NOMO-1 (cell line): Measurements from ENCODE around the gene C1QTNF6.
A peak's percentile ranks its signal among the peaks of the same experiment; 100 is the strongest.
"Not testable (repeated sequence)": the region's sequence is repeated elsewhere in the genome, so short reads cannot be mapped to it uniquely, and the experiment has no call there.

Source experiments
- DNase-seq, 2 experiments: peaks; one replicate each; lab custom pipeline; 2025; ENCODE audit not compliant: unreplicated experiment in 2 of 2; lab: John Stamatoyannopoulos, UW

C1QTNF6 gene

DNA sequence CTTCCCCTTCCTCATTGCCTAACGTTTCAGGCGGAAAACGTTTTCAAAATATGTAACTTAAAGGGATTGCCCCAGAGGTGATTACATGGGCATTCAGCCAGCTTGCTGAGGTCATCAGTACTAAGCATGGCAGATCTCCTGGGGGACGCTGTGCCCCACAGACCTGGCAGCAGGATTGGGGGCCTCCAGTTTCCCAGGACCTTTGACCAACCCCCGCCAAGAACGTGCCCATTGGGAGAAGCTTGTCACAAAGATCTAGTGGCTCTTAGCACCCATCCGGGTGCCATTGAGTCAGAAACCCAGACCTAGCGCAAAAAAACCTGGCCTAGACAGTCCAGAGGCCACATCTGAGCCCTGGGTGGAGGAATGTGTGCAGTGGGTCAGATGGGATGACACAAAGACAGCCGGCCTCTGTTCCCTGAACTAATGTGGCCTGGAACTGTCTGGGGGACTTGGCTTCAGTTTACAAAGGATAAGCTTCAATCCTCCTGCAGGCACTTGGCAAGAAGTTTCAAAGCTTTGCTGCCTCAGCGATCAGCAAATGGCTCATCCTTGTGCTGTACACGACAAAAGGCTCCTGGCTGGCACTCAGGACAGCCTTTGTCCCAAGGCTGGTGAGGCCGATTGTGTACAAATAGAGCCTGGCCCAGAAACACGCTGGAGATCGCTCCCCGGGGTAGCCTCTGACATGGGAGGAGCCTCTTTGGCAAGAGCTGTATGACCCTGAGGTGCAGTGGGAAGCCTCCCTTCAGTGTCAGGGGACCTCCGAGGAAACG lies 9.5 kb downstream of the C1QTNF6 start:
- peak; percentile 26 to 34 for DNase-seq

DNA sequence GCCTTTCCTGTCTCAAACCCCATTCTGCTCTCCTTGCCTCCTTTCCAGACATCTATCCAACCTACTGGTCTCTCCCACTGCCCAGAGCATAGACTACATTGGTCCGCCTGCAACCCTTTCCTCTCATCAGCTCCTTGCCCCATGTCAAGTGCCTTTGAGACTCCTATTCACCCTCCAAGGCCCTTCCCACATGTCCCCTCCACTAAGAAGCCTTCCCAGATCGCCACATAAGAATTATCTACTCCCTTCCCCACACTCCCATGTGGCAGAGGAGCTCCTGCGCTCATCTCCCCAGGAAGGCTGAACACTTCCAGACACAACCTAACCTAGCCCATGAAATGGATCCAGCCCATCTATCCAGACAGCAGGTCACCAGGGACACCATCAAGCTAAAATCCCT lies 10.3 kb downstream of the C1QTNF6 start:
- DNase-seq = no peak

DNA sequence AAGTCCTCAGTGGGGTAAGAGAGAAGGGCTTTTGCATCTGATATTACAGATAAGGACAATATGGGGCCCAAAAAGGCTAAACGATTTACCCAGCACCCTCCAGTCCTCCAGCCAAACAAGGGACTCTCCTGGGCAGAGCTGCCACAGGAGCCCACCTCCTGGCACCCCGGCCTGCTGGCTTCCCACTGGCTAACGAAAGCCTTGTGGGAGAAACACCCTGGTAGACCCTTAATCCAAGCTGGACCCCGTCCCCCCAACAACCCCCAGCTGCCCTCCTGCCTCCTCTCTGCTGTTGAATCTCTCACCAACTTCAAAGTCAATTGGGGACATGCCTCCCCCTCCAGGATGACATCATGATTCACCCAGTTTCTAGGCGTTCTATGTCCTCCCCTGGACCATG lies 10.8 kb downstream of the C1QTNF6 start:
- no peak for DNase-seq

DNA sequence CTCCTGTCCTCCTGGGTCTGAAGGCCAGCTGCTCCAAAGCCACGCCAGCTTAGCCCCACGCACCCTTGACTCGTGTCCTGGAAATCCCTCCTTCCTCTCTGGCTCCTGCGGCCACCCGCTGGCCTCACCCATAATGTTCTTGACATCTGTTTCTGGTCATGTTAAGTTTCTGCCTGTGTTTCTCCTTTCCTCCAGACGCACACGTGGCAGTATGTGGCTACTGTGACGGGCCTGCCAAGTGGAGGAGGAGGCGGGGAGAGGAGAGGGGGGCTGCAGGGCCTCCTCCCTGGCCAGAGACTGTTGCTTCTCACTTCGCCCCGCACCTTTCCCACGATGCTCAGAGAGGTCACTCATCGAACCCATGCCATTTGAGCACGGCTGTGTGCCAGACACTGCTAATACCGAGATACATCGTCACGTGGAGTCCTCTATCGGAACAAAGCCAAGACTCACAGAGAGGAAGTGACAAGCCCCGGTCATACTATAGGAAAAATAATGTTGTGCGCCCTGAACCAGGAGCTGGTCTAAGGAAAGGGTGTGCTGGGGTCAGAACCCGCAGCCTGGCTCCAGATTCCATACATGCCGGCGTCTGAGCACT lies 11.5 kb downstream of the C1QTNF6 start:
- peak; percentile 19 to 80 for DNase-seq

DNA sequence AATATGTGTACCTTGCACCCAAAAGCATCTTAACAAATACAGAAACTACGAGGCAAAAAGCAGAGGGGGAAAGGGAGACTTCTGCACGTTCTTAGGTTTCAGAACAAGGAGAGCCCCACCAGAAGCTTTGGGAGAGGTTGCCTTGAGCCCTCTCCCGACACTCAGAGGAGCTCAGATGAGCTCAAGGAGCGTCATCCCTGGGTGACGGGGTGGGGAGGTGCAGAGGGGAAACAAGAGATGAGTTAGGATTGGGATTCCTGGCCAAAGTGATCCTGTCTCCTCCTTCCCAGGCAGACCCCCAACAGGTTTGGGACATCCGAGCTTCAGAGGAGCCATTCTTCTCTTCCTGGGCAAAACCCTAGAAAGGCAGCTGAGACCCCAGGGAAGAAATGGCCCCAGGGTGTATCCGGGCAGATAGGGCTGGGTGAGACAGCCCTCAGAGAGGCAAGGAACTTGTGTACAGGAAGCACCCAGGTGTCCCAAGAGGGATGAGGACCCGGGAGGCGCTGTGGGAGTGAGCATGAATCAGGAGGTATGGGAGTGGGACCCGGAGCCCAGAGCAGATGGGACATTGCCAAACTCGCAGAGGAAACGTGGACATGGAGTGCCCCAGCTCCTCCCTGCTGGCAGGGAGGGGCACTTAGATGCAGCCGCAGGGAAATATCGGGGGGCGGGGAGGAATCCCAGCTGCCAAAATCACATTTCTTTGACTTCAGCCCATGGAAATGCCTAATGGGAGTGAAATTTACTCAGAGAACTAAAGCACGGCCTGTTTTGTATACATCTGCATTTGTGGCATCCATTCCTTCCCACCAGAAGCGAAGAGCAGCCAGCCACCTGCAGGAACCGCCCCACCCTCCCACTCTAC lies 12.4 kb downstream of the C1QTNF6 start:
- DNase-seq = no peak

DNA sequence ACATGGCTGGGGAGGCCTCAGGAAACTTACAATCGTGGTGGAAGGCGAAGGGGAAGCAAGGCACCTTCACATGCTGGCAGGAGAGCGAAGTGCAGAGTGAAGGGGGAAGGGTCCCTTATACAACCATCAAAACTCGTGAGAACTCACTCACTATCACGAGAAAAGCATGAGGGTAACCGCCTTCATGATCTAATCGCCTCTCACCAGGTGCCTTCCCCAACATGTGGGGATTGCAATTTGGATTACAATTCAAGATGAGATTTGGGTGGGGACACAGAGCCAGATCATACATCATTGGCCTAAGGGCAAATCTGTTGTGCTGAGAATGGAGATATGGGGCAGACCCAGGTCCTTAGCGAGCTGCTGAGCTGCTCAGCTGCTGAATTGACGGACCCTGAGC lies 13.1 kb downstream of the C1QTNF6 start:
- DNase-seq = no peak

DNA sequence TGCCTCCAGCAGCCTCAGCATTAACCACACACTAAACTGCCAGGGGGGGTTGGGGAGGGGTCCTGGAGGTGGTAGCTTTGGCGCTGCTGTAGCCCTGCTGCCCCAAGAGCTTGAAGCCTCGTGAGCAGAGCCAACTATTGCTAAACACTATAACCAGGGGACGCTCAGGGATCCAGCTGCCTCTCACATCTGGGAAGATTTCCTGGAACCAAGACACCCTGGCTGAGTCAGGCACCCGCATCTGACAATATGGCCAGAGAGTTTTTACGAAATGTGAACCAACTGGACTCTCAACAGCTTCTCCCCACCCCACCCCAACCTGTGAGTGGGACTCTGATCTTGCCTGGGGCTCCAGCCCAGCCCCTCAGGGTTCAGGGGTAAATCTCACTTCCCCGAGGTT lies 14.3 kb downstream of the C1QTNF6 start:
- DNase-seq = no peak

DNA sequence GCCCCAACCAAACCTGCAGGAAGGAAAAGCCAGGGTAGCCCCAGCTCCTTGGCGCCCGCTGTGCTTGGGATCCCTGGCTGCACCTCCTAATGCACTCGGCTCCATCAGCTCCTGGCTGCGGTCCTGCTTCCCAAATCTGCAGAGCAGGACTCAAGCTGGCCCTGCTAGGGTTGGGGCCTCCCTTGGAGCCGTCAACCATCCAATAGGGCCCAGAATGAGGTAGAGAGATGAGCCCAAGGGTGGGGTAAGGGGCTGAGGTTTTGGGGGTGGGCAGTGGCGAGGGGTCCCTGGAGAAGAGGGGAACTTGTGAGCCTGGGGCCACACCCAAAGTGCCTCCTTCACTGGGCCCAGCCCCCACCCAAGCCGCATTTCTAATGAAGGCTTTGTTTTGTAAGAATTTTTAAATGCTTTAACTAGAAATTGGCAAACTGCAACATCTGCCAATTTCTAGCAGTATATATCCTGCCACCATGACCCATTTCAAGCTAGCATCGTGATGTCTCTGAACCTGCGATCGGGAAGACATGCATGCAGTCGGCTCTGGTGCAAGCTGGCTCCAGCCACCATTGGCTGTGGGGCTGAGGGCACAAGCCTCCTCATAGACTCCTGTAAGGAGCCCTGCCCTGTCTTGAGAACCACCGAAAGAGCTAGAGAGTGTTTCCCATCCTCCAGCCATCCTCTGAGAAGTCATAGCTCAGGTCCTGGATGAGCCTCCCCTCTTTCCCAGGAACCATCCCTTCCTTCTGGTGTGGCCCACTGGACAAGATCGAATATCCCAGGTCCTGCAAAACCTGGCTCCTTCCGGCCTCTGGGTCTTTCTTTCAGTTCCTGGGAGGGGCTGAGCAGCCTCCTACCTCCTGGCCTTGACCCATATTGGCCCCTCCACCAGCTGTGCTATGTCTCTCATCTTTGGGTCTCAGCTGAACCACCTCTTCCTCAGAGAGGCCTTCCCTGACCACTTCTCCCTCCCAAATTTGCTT lies 15.5 kb downstream of the C1QTNF6 start:
- DNase-seq = no peak

DNA sequence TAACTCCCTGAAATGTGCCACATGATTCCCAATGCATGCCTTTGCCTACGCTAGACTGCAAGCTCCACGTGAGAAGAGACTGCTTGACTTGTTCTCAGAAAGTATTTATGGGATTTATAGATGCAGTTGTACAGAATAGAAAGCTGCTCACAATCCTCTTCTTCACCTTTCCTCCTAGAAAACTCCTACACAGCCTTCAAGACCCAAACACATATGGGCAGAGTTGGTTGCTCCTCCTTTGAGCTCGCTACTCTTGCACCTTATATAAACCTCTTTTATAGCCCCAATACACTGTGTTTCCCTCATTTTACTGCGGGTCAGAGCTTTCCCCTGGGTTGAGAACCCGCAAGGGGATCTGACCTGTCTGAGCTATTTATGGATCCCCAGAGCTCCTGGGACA lies 16.4 kb downstream of the C1QTNF6 start:
- DNase-seq = no peak

DNA sequence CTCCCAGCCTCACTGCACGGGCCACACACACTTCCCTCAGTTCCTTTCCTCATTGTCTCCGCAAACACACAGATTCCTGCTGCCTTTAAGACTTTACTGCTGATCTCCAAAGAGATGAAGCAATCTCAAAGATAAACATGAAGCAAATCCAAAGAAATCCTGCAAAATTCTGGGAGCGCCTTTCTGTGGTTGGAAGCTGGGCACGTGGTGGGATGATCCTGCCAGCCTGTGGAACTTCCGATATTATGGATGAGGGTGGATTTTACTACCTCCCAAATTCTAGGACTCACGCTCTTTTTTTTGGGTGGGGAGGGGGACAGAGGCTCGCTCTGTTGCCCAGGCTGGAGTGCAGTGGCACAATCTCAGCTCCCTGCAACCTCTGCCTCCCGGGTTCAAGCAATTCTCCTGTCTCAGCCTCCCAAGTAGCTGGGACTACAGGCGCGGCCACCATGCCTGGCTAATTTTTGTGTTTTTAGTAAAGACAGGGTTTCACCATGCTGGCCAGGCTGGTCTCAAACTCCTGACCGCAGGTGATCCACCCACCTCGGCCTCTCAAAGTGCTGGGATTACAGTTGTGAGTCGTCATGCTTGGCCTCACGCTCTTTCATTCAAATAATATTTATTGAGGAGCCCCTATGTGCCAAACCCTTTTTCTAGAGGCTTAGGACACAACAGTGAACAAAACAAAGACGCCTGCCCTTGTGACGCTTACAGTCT lies 17.2 kb downstream of the C1QTNF6 start:
- DNase-seq = not testable (repeated sequence)

DNA sequence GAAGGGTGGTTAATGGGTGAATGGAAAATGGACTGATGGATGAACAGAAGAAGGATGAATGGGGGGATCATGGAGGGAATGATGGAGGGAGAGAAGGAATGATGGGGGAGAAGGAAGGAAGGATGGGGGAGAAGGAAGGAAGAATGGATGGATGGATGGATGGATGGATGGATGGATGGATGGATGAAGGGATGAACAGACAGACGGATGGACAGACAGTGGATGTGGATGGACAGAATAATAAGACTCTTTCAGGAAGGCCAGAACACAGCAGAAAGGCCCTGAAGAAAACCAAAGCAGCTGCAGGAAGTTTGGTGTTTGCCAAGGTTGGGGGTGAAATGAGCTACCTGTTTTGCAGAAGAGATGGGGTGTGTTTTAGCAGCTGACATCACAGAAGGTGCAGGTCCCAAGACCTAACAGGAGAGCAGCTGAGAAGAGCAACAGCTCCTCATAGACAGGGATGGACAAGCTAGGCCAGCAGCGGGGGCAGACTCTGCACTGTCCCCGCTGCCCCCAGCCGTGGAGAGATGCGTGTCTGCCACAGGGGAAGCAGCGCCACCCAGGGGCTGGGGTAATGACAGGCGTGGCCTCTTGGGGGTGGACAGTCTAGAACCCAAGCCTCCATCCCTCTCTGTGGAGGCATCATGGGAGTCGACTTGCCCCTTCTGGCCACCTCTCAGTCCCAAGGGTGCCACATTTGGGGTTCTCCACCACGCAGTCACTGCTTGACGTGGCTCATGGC lies 17.9 kb downstream of the C1QTNF6 start:
- DNase-seq = no peak

DNA sequence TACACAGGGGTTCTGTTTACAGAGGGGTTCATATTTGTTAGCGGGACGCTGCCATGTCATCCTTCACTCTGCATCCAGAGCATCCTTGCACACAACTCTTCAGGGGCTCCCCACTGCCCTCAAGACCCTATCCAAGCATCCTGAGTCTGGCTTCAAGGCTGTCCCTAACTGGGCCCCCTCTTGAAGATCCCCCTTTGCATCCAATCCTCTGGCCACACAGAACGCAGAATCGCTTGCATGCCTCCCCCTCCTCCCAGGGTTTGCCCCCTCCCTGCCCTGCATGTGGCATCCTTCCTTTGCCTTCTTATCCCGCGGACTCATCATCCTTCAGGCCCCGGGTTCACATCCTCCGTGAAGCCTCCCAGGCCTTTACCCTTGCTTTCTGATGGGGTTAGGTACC lies 18.6 kb downstream of the C1QTNF6 start:
- DNase-seq = no peak

DNA sequence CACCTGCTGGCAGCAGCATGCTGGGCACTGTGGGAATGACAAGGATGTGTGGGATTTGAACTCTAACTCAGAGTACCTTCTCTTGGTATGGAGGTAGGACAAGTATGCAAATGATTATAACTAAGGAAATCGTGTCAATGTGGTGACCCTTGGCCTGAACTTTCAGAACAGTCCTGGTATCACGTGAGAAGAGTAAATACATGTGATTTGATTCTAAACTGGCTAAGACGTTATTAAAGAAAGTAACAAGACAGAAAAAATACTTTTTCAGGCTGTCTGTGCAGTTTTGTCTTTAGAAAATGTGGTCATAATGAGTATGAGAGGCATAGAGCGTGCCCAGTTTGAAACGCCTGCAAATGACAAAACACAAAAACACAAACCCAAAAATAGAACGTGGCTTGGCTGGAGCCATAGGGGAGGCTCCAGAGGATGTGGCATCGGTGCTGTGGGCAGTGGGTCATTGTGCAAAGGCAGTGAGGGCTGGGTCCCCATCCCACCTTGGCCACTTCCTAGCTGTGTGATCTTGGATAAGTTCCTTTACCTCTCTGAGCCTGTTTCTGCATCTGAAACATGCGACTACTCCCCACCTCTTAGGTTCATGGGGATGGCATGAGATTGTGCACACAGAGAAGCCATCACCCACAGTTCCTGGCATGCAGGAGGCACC lies 19.9 kb downstream of the C1QTNF6 start:
- no peak for DNase-seq

DNA sequence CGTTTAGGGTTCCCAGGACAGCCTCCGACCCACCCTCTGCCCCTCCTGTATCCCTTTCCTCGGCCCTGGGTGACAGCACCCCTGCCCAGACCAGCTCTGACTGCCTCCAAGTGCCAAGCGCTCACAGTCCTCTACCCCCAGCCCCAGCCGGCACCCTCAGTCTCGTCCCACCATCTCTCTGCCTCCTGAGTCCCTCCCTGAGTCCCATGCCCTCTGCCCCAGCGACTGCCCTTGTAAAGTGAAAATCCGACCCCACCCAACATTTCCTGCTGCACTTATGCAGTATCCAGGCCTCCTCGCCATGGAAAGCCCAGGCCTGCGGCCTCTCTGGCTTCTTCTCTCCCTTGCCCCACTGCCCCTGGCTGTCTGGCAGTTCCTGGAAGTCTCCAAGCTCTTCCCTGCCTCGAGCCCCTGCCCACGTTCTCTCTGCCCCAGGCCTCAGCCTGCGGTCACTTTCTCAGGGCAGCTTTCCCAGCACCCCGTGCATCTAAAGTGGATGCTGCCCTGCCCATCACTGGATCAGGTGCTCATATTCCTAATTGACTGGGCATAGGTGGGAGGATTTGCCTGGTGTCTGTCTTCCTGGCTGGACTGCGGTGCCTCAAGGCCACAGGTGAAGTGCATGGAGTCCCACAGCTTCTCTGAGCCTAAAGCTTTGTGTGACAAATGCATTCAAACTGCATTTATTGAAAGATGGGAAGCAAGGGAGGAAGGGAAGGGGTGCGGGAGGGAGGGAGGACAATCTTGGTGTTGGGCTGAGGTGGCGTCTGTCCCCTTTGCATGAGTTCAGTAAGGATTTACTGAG lies 20.7 kb downstream of the C1QTNF6 start:
- no peak for DNase-seq

DNA sequence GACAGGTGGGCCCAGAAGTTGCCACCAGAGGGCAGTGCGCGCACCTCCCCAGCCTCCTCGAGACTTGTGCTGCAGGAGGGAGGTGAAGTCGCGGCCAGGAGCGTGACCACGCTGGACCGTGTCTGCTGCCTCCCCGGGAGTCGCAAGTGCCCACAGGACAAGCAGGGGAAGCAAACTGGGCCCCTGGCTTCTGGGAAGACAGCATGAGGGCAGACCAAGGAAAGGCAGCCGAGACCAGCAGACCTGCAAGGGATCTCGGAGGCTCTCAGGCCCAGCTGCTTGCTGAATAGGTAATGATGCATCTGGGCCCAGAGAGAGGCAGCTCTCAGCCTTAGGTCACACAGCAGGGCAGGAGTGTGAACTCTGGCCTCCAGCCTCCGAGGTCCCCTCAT lies 21.4 kb downstream of the C1QTNF6 start:
- peak; percentile 53 to 54 for DNase-seq

DNA sequence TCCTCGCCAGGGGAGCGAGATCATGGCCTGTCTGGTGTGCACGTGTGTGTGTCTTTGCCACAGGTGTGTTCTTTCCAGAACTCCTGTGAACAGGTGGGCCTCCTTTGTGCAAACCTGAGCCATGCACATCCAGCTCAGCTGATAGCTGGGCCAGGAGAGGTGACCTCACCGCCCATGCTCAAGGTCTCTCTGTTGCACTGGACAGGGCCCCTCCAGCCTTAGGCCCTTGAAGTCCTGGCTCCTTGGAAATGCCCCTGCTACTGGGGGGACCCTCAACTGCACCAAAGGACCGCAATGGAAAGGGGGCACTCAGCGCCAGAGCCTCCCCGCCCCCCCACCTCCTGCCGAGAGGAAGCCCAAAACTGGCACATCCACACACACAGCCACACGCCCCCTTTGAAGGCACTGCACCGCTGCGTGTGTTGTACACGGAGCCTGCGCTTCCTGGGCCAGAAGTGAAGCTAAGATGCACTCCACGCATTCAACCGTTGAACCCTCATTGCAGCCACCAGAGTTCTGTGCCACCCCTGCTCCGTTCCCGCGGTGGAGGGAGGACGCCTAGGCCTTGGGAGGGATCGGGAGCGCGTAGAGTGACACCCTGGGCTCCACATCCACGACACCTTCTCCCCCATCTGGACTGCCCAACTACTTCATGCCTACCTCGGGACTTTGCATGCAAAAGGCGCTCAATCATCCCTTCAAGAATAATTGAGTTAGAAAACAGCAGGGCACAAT lies 21.9 kb downstream of the C1QTNF6 start:
- DNase-seq = no peak

DNA sequence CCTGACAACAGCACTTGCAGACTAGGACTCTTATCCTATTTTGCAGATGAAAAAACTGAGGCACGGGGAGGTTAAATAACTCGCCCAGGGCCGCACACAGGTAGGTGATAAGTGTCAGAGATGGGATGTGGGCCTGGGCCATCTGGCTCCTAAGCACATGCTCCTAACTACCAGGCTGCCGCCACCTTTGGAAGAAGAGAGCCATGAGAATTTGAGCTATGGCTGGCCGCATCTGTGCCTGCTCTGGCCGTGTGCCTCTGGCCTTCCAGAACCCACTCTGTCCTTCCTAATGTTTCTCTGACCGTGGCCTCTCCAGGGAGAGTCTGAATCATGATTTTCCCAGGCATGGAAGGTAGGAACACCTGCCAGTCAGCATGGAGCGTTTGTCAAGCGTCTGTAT lies 23.0 kb downstream of the C1QTNF6 start:
- no peak for DNase-seq
